Astrocyte of the spinal cord (primary cell): ENCODE results near the gene TAF9.

Experiments
- DNase-seq: peaks from one replicate; pipeline ENCODE4 v3.0.0; 2011; ENCODE audit warnings: low read depth, low spot score
- H3K4me3 ChIP-seq: 2 replicates; pipeline ENCODE4 v1.5.1; 2011; ENCODE audit warnings: low read depth, mild to moderate bottlenecking, low read length, moderate library complexity
- CTCF ChIP-seq: IDR thresholded peaks from 2 replicates; pipeline ENCODE4 v1.5.1; 2012; ENCODE audit warnings: low read depth, mild to moderate bottlenecking, low read length, inconsistent platforms
- in situ Hi-C: cut with HindIII; loops from 2 replicates; pipeline ENCODE4 v1.10.0; 2017; ENCODE audit warnings: low sequenced_read_pairs

The TAF9 gene

GRCh38 chr5:69329905-69330489 lies 39.3 kb downstream of the TAF9 start:
- no peak for DNase-seq
- no peak overlapping the region for H3K4me3 ChIP-seq
- in situ Hi-C loops: no loop called here
- no peak for TF ChIP-seq CTCF

DNA sequence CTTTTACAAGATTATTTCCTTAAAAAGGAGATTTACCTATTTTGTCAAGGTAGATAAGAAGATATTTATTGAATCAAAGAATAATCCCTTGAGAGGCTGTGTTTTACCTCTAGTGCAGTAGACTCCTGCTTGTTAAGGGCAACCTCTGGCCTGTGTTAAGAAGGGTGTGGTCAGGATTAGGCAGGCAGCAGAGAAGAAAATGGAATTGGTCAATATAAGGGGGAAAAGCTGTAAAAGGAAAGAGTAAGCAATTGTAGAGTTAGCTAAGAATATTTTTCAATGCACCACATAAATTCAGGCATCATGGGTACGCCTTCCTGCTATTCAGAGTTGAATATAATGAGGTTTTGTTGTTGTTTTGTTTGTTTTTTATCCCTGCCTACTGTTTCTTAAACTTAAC lies 43.0 kb downstream of the TAF9 start:
- in situ Hi-C loops: no loop called here
- no peak for TF ChIP-seq CTCF
- no peak overlapping the region for H3K4me3 ChIP-seq
- DNase-seq: no peak

DNA sequence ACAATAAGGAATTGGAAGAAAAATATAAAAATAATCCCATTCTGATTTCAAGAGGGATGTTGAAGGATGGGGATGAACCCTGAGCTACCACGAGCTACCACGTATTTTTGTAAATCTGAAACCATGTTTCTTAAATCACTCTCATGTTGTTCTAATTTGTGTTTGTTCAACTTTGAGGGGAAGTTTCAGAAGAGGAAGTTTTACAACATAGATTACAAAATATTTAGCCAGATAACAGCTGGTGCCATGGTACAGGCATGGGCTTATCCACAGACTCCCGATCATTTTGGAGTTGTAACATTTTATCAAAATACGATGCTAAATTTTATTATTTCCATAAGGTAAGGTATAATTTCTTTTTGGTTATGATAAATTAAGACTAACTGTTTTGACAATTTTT lies 51.9 kb downstream of the TAF9 start:
- no peak for TF ChIP-seq CTCF
- in situ Hi-C loops: no loop called here
- no peak for DNase-seq
- H3K4me3 ChIP-seq: no peak overlapping the region

DNA sequence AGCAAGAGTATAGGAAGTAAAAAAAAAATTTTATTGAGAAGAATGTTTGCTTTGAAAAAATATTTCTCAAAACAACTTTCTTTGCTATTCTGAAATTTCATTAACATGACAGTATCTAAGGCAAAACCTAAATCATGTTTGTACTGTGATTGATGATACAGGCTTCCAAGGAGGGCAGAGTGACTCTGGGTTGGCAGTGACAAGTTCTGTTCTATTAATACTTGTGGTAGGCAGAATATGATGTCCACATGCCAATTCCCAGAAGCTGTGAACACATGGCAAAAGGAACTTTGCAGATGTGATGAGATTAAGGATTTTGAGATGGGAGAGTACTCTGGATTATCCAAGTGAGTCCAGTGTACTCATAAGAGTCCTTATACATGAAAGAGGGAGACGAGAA lies 53.3 kb downstream of the TAF9 start:
- DNase-seq: no peak
- H3K4me3 ChIP-seq: no peak overlapping the region
- in situ Hi-C loops: no loop called here
- no peak for TF ChIP-seq CTCF
